H1 (cell line): ENCODE results near the gene PLB1. TPM values are rescaled to one million over a fixed set of nuclear protein-coding genes. Genes with fewer than 3 reads are reported as not detected.

ENCODE experiments used
- CTCF ChIA-PET: fragments of 300-600 bp; sonication (Branson Sonifier 250); formaldehyde crosslinking; loops from one replicate; lab custom pipeline; 2021; ENCODE audit not compliant: partially characterized antibody; lab: Charles Lee
- POLR2A ChIA-PET: fragments of 300-600 bp; sonication (Branson Sonifier 250); formaldehyde crosslinking; loops from one replicate; lab custom pipeline; 2021; ENCODE audit warnings: inconsistent platforms; ENCODE audit not compliant: partially characterized antibody; lab: Charles Lee
- DNase-seq, 2 experiments: peaks; one replicate each; pipeline versions ENCODE4 v3.0.0 to v3.0.0-alpha.2; 2010 to 2022; ENCODE audit warnings: low spot score in 2 of 2, low read depth in 1 of 2, mixed read lengths in 1 of 2
- FAIRE-seq: peaks from 2 replicates; lab custom pipeline; 2011; peaks lifted over from hg19 to GRCh38; lab: Jason Lieb, UNC
- H2AFZ ChIP-seq: 2 replicates; pipeline ENCODE4 v1.8.1; 2012; ENCODE audit warnings: low read length, inconsistent platforms
- H2AK5ac ChIP-seq: 2 replicates; pipeline ENCODE4 v1.6.1; 2013; ENCODE audit warnings: low read depth, low read length
- H2BK120ac ChIP-seq: replicated peaks from 2 replicates; pipeline ENCODE3; 2013; ENCODE audit warnings: low read depth, low read length, inconsistent platforms
- H2BK12ac ChIP-seq: 2 replicates; pipeline ENCODE4 v1.6.1; 2013; ENCODE audit warnings: low read depth, low read length
- H2BK15ac ChIP-seq: 2 replicates; pipeline ENCODE4 v1.6.1; 2013; ENCODE audit warnings: low read length
- H2BK20ac ChIP-seq: 2 replicates; pipeline ENCODE4 v1.6.1; 2013; ENCODE audit warnings: low read length
- H2BK5ac ChIP-seq: 2 replicates; pipeline ENCODE4 v1.6.1; 2013; ENCODE audit warnings: low read depth, low read length
- H3K14ac ChIP-seq: 2 replicates; pipeline ENCODE4 v1.6.1; 2013; ENCODE audit warnings: inconsistent platforms; ENCODE audit not compliant: insufficient read length
- H3K18ac ChIP-seq: 2 replicates; pipeline ENCODE4 v1.6.1; 2013; ENCODE audit warnings: low read length; ENCODE audit errors: extremely low read depth
- H3K23ac ChIP-seq: 2 replicates; pipeline ENCODE4 v1.6.1; 2013; ENCODE audit warnings: inconsistent platforms; ENCODE audit not compliant: insufficient read length
- H3K23me2 ChIP-seq: 2 replicates; pipeline ENCODE4 v1.6.1; 2013; ENCODE audit warnings: low read depth, low read length
- H3K27ac ChIP-seq: 2 replicates; pipeline ENCODE4 v1.6.1; 2011; ENCODE audit warnings: low read depth, low read length, inconsistent platforms
- H3K27me3 ChIP-seq, 4 experiments: replicated peaks in 1 of 4; 1 replicate in 1 of 4; 2 replicates in 3 of 4; pipeline versions ENCODE4 v1.6.1 to v1.8.1; 2011 to 2013; ENCODE audit warnings: low read length in 3 of 4, mild to moderate bottlenecking in 3 of 4, inconsistent platforms in 2 of 4, mixed read lengths in 2 of 4, moderate library complexity in 1 of 4; ENCODE audit not compliant: control insufficient read depth in 3 of 4, insufficient read depth in 3 of 4; ENCODE audit errors: extremely low read depth in 1 of 4
- H3K36me3 ChIP-seq, 4 experiments: 2 replicates each; pipeline versions ENCODE4 v1.6.1 to v1.8.1; 2011 to 2013; ENCODE audit warnings: mild to moderate bottlenecking in 4 of 4, low read length in 3 of 4, moderate library complexity in 2 of 4, control low read depth in 1 of 4, inconsistent platforms in 1 of 4; ENCODE audit not compliant: insufficient read depth in 4 of 4, control insufficient read depth in 2 of 4
- H3K4ac ChIP-seq: replicated peaks from 2 replicates; pipeline ENCODE3; 2013; ENCODE audit warnings: low read length, low read depth, mixed read lengths, inconsistent platforms; ENCODE audit not compliant: insufficient read length
- H3K4me1 ChIP-seq, 4 experiments: replicated peaks in 1 of 4; 1 replicate in 1 of 4; 2 replicates in 3 of 4; pipeline versions ENCODE4 v1.6.1 to v1.8.1; 2011 to 2013; ENCODE audit warnings: low read length in 3 of 4, inconsistent platforms in 2 of 4, mixed read lengths in 1 of 4; ENCODE audit not compliant: insufficient read depth in 4 of 4, control insufficient read depth in 3 of 4
- H3K4me2 ChIP-seq, 2 experiments: 2 replicates each; pipeline versions ENCODE4 v1.6.1 to v1.8.1; 2011 to 2013; ENCODE audit warnings: low read depth in 2 of 2, low read length in 2 of 2, control low read depth in 1 of 2, inconsistent platforms in 1 of 2, mild to moderate bottlenecking in 1 of 2; ENCODE audit not compliant: insufficient read depth in 1 of 2
- H3K4me3 ChIP-seq, 4 experiments: fragments of 200-600, 300-600 bp in 1 of 4; sonication (generic), shearing (Covaris generic), sonication (Bioruptor Twin) in 1 of 4; 2 replicates each; pipeline versions ENCODE4 v1.5.1 to v1.8.1; 2011 to 2016; ENCODE audit warnings: low read length in 4 of 4, low read depth in 3 of 4, control low read depth in 2 of 4, inconsistent platforms in 2 of 4, mild to moderate bottlenecking in 2 of 4, mixed read lengths in 1 of 4, moderate library complexity in 1 of 4; ENCODE audit not compliant: insufficient read depth in 2 of 4; ENCODE audit errors: extremely low read depth in 1 of 4
- H3K56ac ChIP-seq: replicated peaks from 2 replicates; pipeline ENCODE3; 2013; ENCODE audit warnings: low read depth, mild to moderate bottlenecking, mixed read lengths, low read length, inconsistent platforms; ENCODE audit not compliant: insufficient read length
- H3K79me1 ChIP-seq: 2 replicates; pipeline ENCODE4 v1.6.1; 2013; ENCODE audit warnings: low read depth, low read length, control low read depth
- H3K79me2 ChIP-seq, 2 experiments: 2 replicates each; pipeline versions ENCODE4 v1.6.1 to v1.8.1; 2012 to 2013; ENCODE audit warnings: low read length in 2 of 2, mild to moderate bottlenecking in 2 of 2, inconsistent platforms in 1 of 2; ENCODE audit not compliant: insufficient read depth in 2 of 2, control insufficient read depth in 1 of 2
- H3K9ac ChIP-seq, 4 experiments: replicated peaks in 1 of 4; 1 replicate in 1 of 4; 2 replicates in 3 of 4; pipeline versions ENCODE4 v1.6.1 to v1.8.1; 2011 to 2013; ENCODE audit warnings: low read depth in 3 of 4, low read length in 3 of 4, control low read depth in 2 of 4, mild to moderate bottlenecking in 2 of 4, moderate library complexity in 2 of 4, inconsistent platforms in 1 of 4; ENCODE audit errors: extremely low read depth in 1 of 4
- H3K9me3 ChIP-seq, 2 experiments: 2 replicates each; pipeline versions ENCODE4 v1.6.1 to v1.8.1; 2012 to 2013; ENCODE audit warnings: mild to moderate bottlenecking in 2 of 2, moderate library complexity in 2 of 2, control low read depth in 1 of 2, inconsistent platforms in 1 of 2, low read depth in 1 of 2, low read length in 1 of 2, mixed read lengths in 1 of 2; ENCODE audit not compliant: insufficient read depth in 2 of 2
- H4K20me1 ChIP-seq, 2 experiments: replicated peaks in 1 of 2; 2 replicates each; pipeline versions ENCODE3 to v1.8.1; 2011 to 2013; ENCODE audit warnings: inconsistent platforms in 2 of 2, low read length in 2 of 2, mild to moderate bottlenecking in 1 of 2; ENCODE audit not compliant: insufficient read depth in 2 of 2, control insufficient read depth in 1 of 2
- H4K5ac ChIP-seq: 2 replicates; pipeline ENCODE4 v1.6.1; 2013; ENCODE audit warnings: low read length, low read depth, mixed read lengths, inconsistent platforms; ENCODE audit not compliant: insufficient read length
- H4K8ac ChIP-seq: 2 replicates; pipeline ENCODE4 v1.8.0; 2013; ENCODE audit warnings: mild to moderate bottlenecking, moderate library complexity, low read length, inconsistent platforms; ENCODE audit not compliant: insufficient read depth; ENCODE audit errors: extremely low read depth
- H4K91ac ChIP-seq: replicated peaks from 2 replicates; pipeline ENCODE3; 2013; ENCODE audit warnings: low read length, mixed read lengths, inconsistent platforms; ENCODE audit not compliant: insufficient read length
- CBX8 ChIP-seq: fragments of 300-800, 300-1000 bp; sonication (generic); IDR thresholded peaks from 2 replicates; pipeline ENCODE4 v1.7.1; 2016; ENCODE audit warnings: low read depth, low read length, borderline replicate concordance
- TAF7 ChIP-seq: optimal IDR thresholded peaks from 2 replicates; pipeline ENCODE3; 2011; ENCODE audit warnings: low read depth, mild to moderate bottlenecking, inconsistent platforms, low read length, moderate library complexity, borderline replicate concordance
- ZNF274 ChIP-seq: IDR thresholded peaks from 2 replicates; pipeline ENCODE4 v1.7.0; 2012; ENCODE audit warnings: low read length, borderline replicate concordance; ENCODE audit errors: extremely low read depth
- WGBS, 2 experiments: shearing (Covaris generic) in 1 of 2; methylation state at CpG; one replicate each; pipeline versions ENCODE4 v1.1.6 to v1.1.7; 2013 to 2015; ENCODE audit warnings: low lambda C conversion rate in 2 of 2, mixed read lengths in 2 of 2, inconsistent platforms in 1 of 2, low coverage in 1 of 2, missing lambda C conversion rate in 1 of 2; ENCODE audit not compliant: insufficient replicate concordance in 2 of 2, insufficient coverage in 1 of 2, insufficient read length in 1 of 2; ENCODE audit errors: extremely low coverage in 1 of 2, missing lambda C conversion rate in 1 of 2; 5-methylcytosine and 5-hydroxymethylcytosine counted together
- polyA plus RNA-seq, 7 experiments: library from polyadenylated mRNA; depleted of rRNA in 3 of 7; stranded (reverse) in 5 of 7; unstranded in 2 of 7; fragments of >200 nt in 5 of 7; fragments of 200-250 nt in 2 of 7; gene quantifications; 1 replicate in 5 of 7; 2 replicates in 1 of 7; 4 replicates in 1 of 7; pipeline versions ENCODE4 v1.2.1 to v1.2.3, GENCODE V29; 2011 to 2013; ENCODE audit warnings: missing spikeins in 2 of 7, mixed read lengths in 2 of 7
- total RNA-seq: library from RNA; stranded (reverse); fragmentation: NEBNext Ultra II Directional; extraction: Animal tissue kit (Norgen Biotek cat#: 25700); gene quantifications from 2 replicates; pipeline ENCODE4 v1.2.1, GENCODE V29; 2021

PLB1 gene
- total and polyA plus RNA-seq, 2 of the 8 experiments (the other 6 are each of a cell fraction or from before 2014, with no cell fraction given): 0.20 to 0.36 TPM

DNA sequence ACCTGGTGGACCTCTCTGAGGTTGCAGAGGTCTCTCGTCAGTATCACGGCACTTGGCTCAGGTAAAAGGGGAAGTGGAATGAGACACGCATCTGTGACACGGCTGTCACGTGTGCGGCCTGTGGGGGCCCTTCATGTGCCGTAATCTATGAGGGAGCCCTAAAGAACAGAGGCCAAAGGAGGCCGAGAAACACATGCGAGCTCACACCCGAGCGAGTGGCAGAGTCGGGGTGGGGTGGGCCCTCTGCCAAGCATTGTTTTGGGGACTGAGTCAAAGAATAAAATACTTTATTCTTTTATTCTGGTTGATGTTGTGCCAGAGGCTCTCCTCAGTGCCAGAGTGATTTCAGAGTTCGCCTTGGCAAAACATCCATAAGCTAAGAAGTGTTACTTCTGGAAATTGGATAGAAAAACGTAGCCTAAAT is 43.3 kb downstream of the PLB1 start:
- no peak overlapping the region for H4K5ac ChIP-seq
- H2BK15ac ChIP-seq: no peak overlapping the region
- no peaks in the 10 kb centered on the region for H4K20me1 ChIP-seq
- no peak overlapping the region for H3K56ac ChIP-seq
- H3K27ac ChIP-seq: no peak overlapping the region
- TF ChIP-seq ZNF274 (no peak), CBX8 (no peak), TAF7 (no peak)
- no peaks in the 10 kb centered on the region for H3K79me1 ChIP-seq
- no peaks in the 10 kb centered on the region for H3K23me2 ChIP-seq
- no peaks in the 10 kb centered on the region for H3K36me3 ChIP-seq
- no peak overlapping the region for H4K8ac ChIP-seq
- H2BK5ac ChIP-seq: no peak overlapping the region
- H3K18ac ChIP-seq: no peak overlapping the region
- H2AK5ac ChIP-seq: no peak overlapping the region
- no peak overlapping the region for H4K91ac ChIP-seq
- no peak overlapping the region for H3K23ac ChIP-seq
- H2BK120ac ChIP-seq: no peak overlapping the region
- H3K4me3 ChIP-seq: no peak overlapping the region
- no peaks in the 10 kb centered on the region for H3K79me2 ChIP-seq
- no peak overlapping the region for H3K14ac ChIP-seq
- 94% methylated on average over 14 of the region's 14 CpGs; no CpG with 5 or more reads in 1 of the 2 experiments for WGBS, 2 experiments
- no peak overlapping the region for H2AFZ ChIP-seq
- no peak for FAIRE-seq
- no peak overlapping the region for H3K9ac ChIP-seq
- H3K9me3 ChIP-seq: no peaks in the 10 kb centered on the region
- H2BK12ac ChIP-seq: no peak overlapping the region
- H2BK20ac ChIP-seq: no peak overlapping the region
- ChIA-PET POLR2A (no interaction called here), CTCF (interaction anchor here (1.0 to 1.1 kb wide), 2 partner anchors 9 to 10 kb away, joined by 3 read pairs; no protein-coding TSS in a partner anchor)
- no peaks in the 10 kb centered on the region for H3K27me3 ChIP-seq
- H3K4me1 ChIP-seq: no peaks in the 10 kb centered on the region; a peak in 1 of 7 replicates
- H3K4ac ChIP-seq: no peak overlapping the region
- H3K4me2 ChIP-seq: no peak overlapping the region
- DNase-seq: no peak
